ENCODE results near the gene PLS1.
"Not testable (repeated sequence)": the region's sequence is repeated elsewhere in the genome, so short reads cannot be mapped to it uniquely, and the experiment has no call there.

PLS1 gene

GRCh38 chr3:142705198-142705597, 109.0 kb downstream of the PLS1 start:
- no peak for DNase-seq (ENCODE audit: low spot score)

- DNase-seq (ENCODE audit: low spot score) = no peak
Measured at GRCh38 chr3:142706321-142707127, 110.3 kb downstream of the PLS1 start.

GRCh38 chr3:142709207-142709606, 113.0 kb downstream of the PLS1 start:
- DNase-seq (ENCODE audit: low spot score) = no peak

- not testable (repeated sequence) for DNase-seq (ENCODE audit: low spot score)
Measured at GRCh38 chr3:142714882-142715281, 118.7 kb downstream of the PLS1 start.

- no peak for DNase-seq (ENCODE audit: low spot score)
Measured at GRCh38 chr3:142716102-142716501, 119.9 kb downstream of the PLS1 start.

- DNase-seq (ENCODE audit: low spot score) = peak; percentile 73
Measured at GRCh38 chr3:142723665-142723967, 127.4 kb downstream of the PLS1 start.

- peak; percentile 30 for DNase-seq (ENCODE audit: low spot score)
Measured at GRCh38 chr3:142723968-142724681, 127.9 kb downstream of the PLS1 start, which contains the start of gene TRPC1. TSS of gene TRPC1 (plus strand) at chr3:142724034. CDS start at chr3:142724560, 526 bp downstream.

GRCh38 chr3:142724682-142725356, 128.6 kb downstream of the PLS1 start:
- DNase-seq (ENCODE audit: low spot score) = no peak

GRCh38 chr3:142725357-142725739, 129.2 kb downstream of the PLS1 start:
- no peak for DNase-seq (ENCODE audit: low spot score)

- DNase-seq (ENCODE audit: low spot score) = no peak
Measured at GRCh38 chr3:142726017-142726416, 129.8 kb downstream of the PLS1 start.

- no peak for DNase-seq (ENCODE audit: low spot score)
Measured at GRCh38 chr3:142732066-142732465, 135.9 kb downstream of the PLS1 start.

GRCh38 chr3:142734834-142735233, 138.6 kb downstream of the PLS1 start:
- no peak for DNase-seq (ENCODE audit: low spot score)

- DNase-seq (ENCODE audit: low spot score) = no peak
Measured at GRCh38 chr3:142735462-142735861, 139.3 kb downstream of the PLS1 start.

GRCh38 chr3:142738396-142738795, 142.2 kb downstream of the PLS1 start:
- no peak for DNase-seq (ENCODE audit: low spot score)

- DNase-seq (ENCODE audit: low spot score) = no peak
Measured at GRCh38 chr3:142746646-142747045, 150.5 kb downstream of the PLS1 start.

GRCh38 chr3:142750531-142750930, 154.3 kb downstream of the PLS1 start:
- DNase-seq (ENCODE audit: low spot score) = not testable (repeated sequence)

GRCh38 chr3:142752605-142753004, 156.4 kb downstream of the PLS1 start:
- DNase-seq (ENCODE audit: low spot score) = not testable (repeated sequence)

- DNase-seq (ENCODE audit: low spot score) = no peak
Measured at GRCh38 chr3:142754494-142754893, 158.3 kb downstream of the PLS1 start.
